Liver (tissue), 9 donors: Measurements from ENCODE around the gene JAZF1. TPM values are rescaled to one million over a fixed set of nuclear protein-coding genes. Genes with fewer than 3 reads are reported as not detected.

Source experiments
- DNase-seq: peaks from one replicate; pipeline ENCODE4 v3.0.0-alpha.2; 2017; ENCODE audit warnings: low spot score
- H3K27ac ChIP-seq, 2 donors: one replicate each; pipeline ENCODE4 v1.7.0; 2013; ENCODE audit warnings: inconsistent platforms in 2 of 2, low read length in 2 of 2, control low read depth in 1 of 2, low read depth in 1 of 2, mild to moderate bottlenecking in 1 of 2
- H3K27me3 ChIP-seq, 4 donors: one replicate each; pipeline versions ENCODE4 v1.6.1 to v1.7.0; 2013; ENCODE audit warnings: low read length in 3 of 4, inconsistent platforms in 1 of 4, mild to moderate bottlenecking in 1 of 4, moderate library complexity in 1 of 4; ENCODE audit not compliant: control insufficient read depth in 4 of 4, insufficient read depth in 4 of 4
- H3K36me3 ChIP-seq, 4 donors: one replicate each; pipeline versions ENCODE4 v1.6.1 to v1.7.0; 2013; ENCODE audit warnings: low read length in 3 of 4, mild to moderate bottlenecking in 3 of 4, low read depth in 1 of 4, moderate library complexity in 1 of 4; ENCODE audit not compliant: control insufficient read depth in 4 of 4, insufficient read depth in 3 of 4
- H3K4me1 ChIP-seq, 4 donors: one replicate each; pipeline versions ENCODE4 v1.6.1 to v1.7.0; 2013; ENCODE audit warnings: low read length in 3 of 4, mild to moderate bottlenecking in 3 of 4, moderate library complexity in 1 of 4; ENCODE audit not compliant: control insufficient read depth in 4 of 4, insufficient read depth in 4 of 4
- H3K4me3 ChIP-seq, 3 donors: one replicate each; pipeline versions ENCODE4 v1.6.1 to v1.7.0; 2013; ENCODE audit warnings: low read length in 3 of 3, control low read depth in 1 of 3, low read depth in 1 of 3, mild to moderate bottlenecking in 1 of 3
- H3K9ac ChIP-seq, 2 donors: one replicate each; pipeline ENCODE4 v1.7.0; 2013; ENCODE audit warnings: low read length in 2 of 2, mild to moderate bottlenecking in 2 of 2, moderate library complexity in 2 of 2, control low read depth in 1 of 2, low read depth in 1 of 2
- H3K9me3 ChIP-seq, 4 donors: one replicate each; pipeline versions ENCODE4 v1.6.1 to v1.7.0; 2013; ENCODE audit warnings: low read length in 3 of 4; ENCODE audit not compliant: control insufficient read depth in 4 of 4
- HNF4A ChIP-seq, 2 donors: conservative IDR thresholded peaks; 2 replicates each; pipeline ENCODE4 v1.6.1; 2016; ENCODE audit warnings: antibody characterized with exemption in 2 of 2, mild to moderate bottlenecking in 2 of 2
- MAX ChIP-seq: IDR thresholded peaks from 2 replicates; pipeline ENCODE4 v1.6.1; 2016; ENCODE audit warnings: antibody characterized with exemption
- REST ChIP-seq: IDR thresholded peaks from 2 replicates; pipeline ENCODE4 v1.6.1; 2016; ENCODE audit warnings: antibody characterized with exemption, mild to moderate bottlenecking
- TAF1 ChIP-seq: conservative IDR thresholded peaks from 2 replicates; pipeline ENCODE4 v1.6.1; 2016; ENCODE audit warnings: antibody characterized with exemption, mild to moderate bottlenecking
- ZBTB33 ChIP-seq: IDR thresholded peaks from 2 replicates; pipeline ENCODE4 v1.6.1; 2016; ENCODE audit warnings: antibody characterized with exemption
- WGBS: extraction: QIAGEN DNeasy Blood & Tissue Kit; methylation state at CpG from one replicate; pipeline ENCODE4 v1.1.7; 2013; 5-methylcytosine and 5-hydroxymethylcytosine counted together
- polyA plus RNA-seq, 2 donors: library from polyadenylated mRNA; stranded (reverse) in 1 of 2; unstranded in 1 of 2; fragments of 200-250 nt in 1 of 2; fragments of >200 nt in 1 of 2; fragmentation: Nextera tagmentation in 1 of 2; extraction: Ambion mirVana in 1 of 2; gene quantifications; one replicate each; pipeline versions ENCODE4 v1.2.1 to v1.2.3, GENCODE V29; 2013 to 2015
- total RNA-seq, 2 donors: library from RNA; depleted of rRNA; stranded (reverse); fragments of >200 nt; gene quantifications; one replicate each; pipeline ENCODE4 v1.2.3, GENCODE V29; 2014
- donor health status: healthy.
- donor health status: healthy.
- donor health status: healthy.
- donor health status: healthy.
- donor health status: healthy.

The JAZF1 gene
- total and polyA plus RNA-seq, 4 donors = 2.7 to 17.8 (median 4.0) TPM

GRCh38 chr7:27995228-27995627 lies 185.4 kb downstream of the JAZF1 start:
- WGBS = 85% methylated on average over 3 of the region's 3 CpGs
- H3K4me3 ChIP-seq = no peak overlapping the region
- no peak for DNase-seq
- peaks cover 2 to 24% (median 15%) of the 10 kb centered on the region in 4 donors for H3K4me1 ChIP-seq
- H3K9me3 ChIP-seq = no peaks in the 10 kb centered on the region
- no peaks in the 10 kb centered on the region for H3K27me3 ChIP-seq
- no peaks in the 10 kb centered on the region for H3K36me3 ChIP-seq
- TF ChIP-seq MAX (no peak), ZBTB33 (no peak)
- no peak overlapping the region for H3K9ac ChIP-seq
- H3K27ac ChIP-seq = no peak overlapping the region

GRCh38 chr7:27994639-27995038 lies 186.0 kb downstream of the JAZF1 start:
- peaks cover 2 to 24% (median 15%) of the 10 kb centered on the region in 4 donors for H3K4me1 ChIP-seq
- no peak overlapping the region for H3K9ac ChIP-seq
- no peaks in the 10 kb centered on the region for H3K9me3 ChIP-seq
- no peak for TF ChIP-seq MAX
- TF ChIP-seq HNF4A (conservative IDR thresholded peaks at IDR 0.05) = no peak
- TF ChIP-seq TAF1 = no peak
- WGBS = 79% methylated on average over 2 of the region's 2 CpGs
- H3K36me3 ChIP-seq = no peaks in the 10 kb centered on the region
- DNase-seq = no peak
- H3K4me3 ChIP-seq = no peak overlapping the region
- H3K27ac ChIP-seq = no peak overlapping the region
- H3K27me3 ChIP-seq = no peaks in the 10 kb centered on the region

- H3K4me3 ChIP-seq = no peak overlapping the region
- 82% methylated on average over 8 of the region's 8 CpGs for WGBS
- TF ChIP-seq REST (no peak), HNF4A (conservative IDR thresholded peaks at IDR 0.05) (peak in 1 of 2 donors; percentile 40)
Observed at GRCh38 chr7:27992755-27993493, 187.7 kb downstream of the JAZF1 start.

More at GRCh38 chr7:27992755-27993493, 187.7 kb downstream of the JAZF1 start:
- peaks cover 2 to 24% (median 15%) of the 10 kb centered on the region in 4 donors for H3K4me1 ChIP-seq
- H3K27ac ChIP-seq = no peak overlapping the region
- H3K36me3 ChIP-seq = no peaks in the 10 kb centered on the region
- H3K9ac ChIP-seq = no peak overlapping the region
- no peaks in the 10 kb centered on the region for H3K27me3 ChIP-seq
- H3K9me3 ChIP-seq = no peaks in the 10 kb centered on the region
- DNase-seq = no peak
